OCI-LY7 (cell line): ENCODE measurements around the gene FCHO2. TPM values are rescaled to one million over a fixed set of nuclear protein-coding genes. Genes with fewer than 3 reads are reported as not detected.

Experiments used
- BruUV-seq: library from RNA; stranded (reverse); fragments of 400-500 nt; replicated peaks from 2 replicates; lab custom pipeline; 2021; lab: Mats Ljungman, UMichigan
- CTCF ChIA-PET: fragments of 300-600 bp; sonication (Branson Sonifier 250); formaldehyde crosslinking; loops from one replicate; lab custom pipeline; 2022; ENCODE audit warnings: antibody characterized with exemption; ENCODE audit not compliant: unreplicated experiment; lab: Charles Lee
- POLR2A ChIA-PET: fragments of 300-600 bp; sonication (Branson Sonifier 250); formaldehyde crosslinking; loops from one replicate; lab custom pipeline; 2022; ENCODE audit warnings: antibody characterized with exemption; lab: Charles Lee
- DNase-seq: peaks from one replicate; pipeline ENCODE4 v3.0.0-alpha.2; 2015; ENCODE audit warnings: low spot score
- H2AFZ ChIP-seq: fragments of 200-600 bp; sonication (generic), shearing (Covaris generic); 2 replicates; pipeline ENCODE4 v1.6.1; 2014; ENCODE audit warnings: mild to moderate bottlenecking, antibody characterized with exemption, low read length, moderate library complexity
- H3K27ac ChIP-seq: fragments of 200-600 bp; sonication (generic); 2 replicates; pipeline ENCODE4 v1.5.1; 2014; ENCODE audit warnings: mixed run types, low read depth, mild to moderate bottlenecking, moderate library complexity, low read length, inconsistent platforms; ENCODE audit not compliant: poor library complexity, severe bottlenecking
- H3K36me3 ChIP-seq: fragments of 200-600 bp; sonication (generic); 2 replicates; pipeline ENCODE4 v1.6.1; 2014; ENCODE audit warnings: mild to moderate bottlenecking, antibody characterized with exemption, low read length, moderate library complexity, mixed read lengths; ENCODE audit not compliant: insufficient read depth
- H3K4me1 ChIP-seq: fragments of 200-600 bp; sonication (generic); 2 replicates; pipeline ENCODE4 v1.5.1; 2014; ENCODE audit warnings: mild to moderate bottlenecking, low read length; ENCODE audit not compliant: insufficient read depth, poor library complexity, severe bottlenecking
- H3K4me2 ChIP-seq: fragments of 200-600 bp; sonication (generic); 2 replicates; pipeline ENCODE4 v1.6.1; 2014; ENCODE audit warnings: mild to moderate bottlenecking, low read length
- H3K4me3 ChIP-seq: fragments of 200-600 bp; sonication (generic); 2 replicates; pipeline ENCODE4 v1.5.1; 2014; ENCODE audit warnings: mild to moderate bottlenecking, low read depth, low read length; ENCODE audit not compliant: poor library complexity, severe bottlenecking
- H3K79me2 ChIP-seq: fragments of 200-600 bp; sonication (generic); 2 replicates; pipeline ENCODE4 v1.6.1; 2016; ENCODE audit warnings: low read depth, mild to moderate bottlenecking, low read length, moderate library complexity, mixed read lengths; ENCODE audit not compliant: insufficient read depth
- H3K9me2 ChIP-seq: fragments of 200-600 bp; sonication (generic); 2 replicates; pipeline ENCODE4 v1.6.1; 2016; ENCODE audit warnings: mild to moderate bottlenecking, low read length, mixed read lengths; ENCODE audit not compliant: insufficient read depth
- H3K9me3 ChIP-seq: fragments of 200-600 bp; sonication (generic); 2 replicates; pipeline ENCODE4 v1.6.1; 2014; ENCODE audit warnings: mild to moderate bottlenecking, mixed run types, low read length, mixed read lengths
- H4K20me1 ChIP-seq: fragments of 200-600 bp; sonication (generic); 2 replicates; pipeline ENCODE4 v1.6.1; 2014; ENCODE audit warnings: mild to moderate bottlenecking, antibody characterized with exemption, low read length, moderate library complexity, mixed read lengths; ENCODE audit not compliant: insufficient read depth
- EZH2phosphoT487 ChIP-seq: fragments of 200-600 bp; sonication (generic); IDR thresholded peaks from 2 replicates; pipeline ENCODE4 v1.6.1; 2018; ENCODE audit warnings: low read depth, borderline replicate concordance, mild to moderate bottlenecking, mixed run types, antibody characterized with exemption, low read length, moderate library complexity, mixed read lengths
- intact Hi-C: fragments of 100-400 bp; cut with micrococcal nuclease; formaldehyde crosslinking; loops from one replicate; pipeline ENCODE4 v1.10.0; 2022; ENCODE audit not compliant: unreplicated experiment
- total RNA-seq, 2 experiments: library from RNA; depleted of rRNA in 1 of 2; stranded (reverse); fragments of >200 nt in 1 of 2; shearing (Covaris generic) in 1 of 2; gene quantifications; 2 replicates each; pipeline ENCODE4 v1.2.3, GENCODE V29; 2014 to 2022
- TF ChIP-seq, protein P1 (sequence below): fragments of 200-600 bp; sonication (generic); conservative IDR thresholded peaks from 2 replicates; pipeline ENCODE4 v1.5.1; 2014; ENCODE audit warnings: mild to moderate bottlenecking, antibody characterized with exemption, low read length, moderate library complexity, mixed read lengths

FCHO2 gene
- total RNA-seq, 2 experiments from 2014 or later: 7.2 to 7.8 TPM

DNA sequence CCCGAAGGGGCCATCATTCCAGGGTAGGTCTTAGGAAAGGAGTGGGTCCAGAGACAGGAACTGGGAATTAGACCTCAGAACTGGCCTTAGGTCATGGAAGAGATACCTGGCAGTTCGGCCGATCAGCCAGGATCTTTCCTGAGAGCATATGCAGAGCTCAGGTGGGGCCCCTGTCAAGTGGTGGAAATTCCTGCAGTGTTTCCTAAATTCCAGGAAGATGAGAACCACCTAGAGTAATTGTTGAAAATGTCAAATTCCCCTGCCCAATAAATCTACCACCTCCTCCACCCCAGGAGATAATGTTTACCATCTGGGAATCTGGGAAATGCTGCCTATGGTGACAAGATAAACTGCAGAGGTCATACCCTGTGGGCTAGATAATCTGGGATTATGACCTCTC lies 179.2 kb downstream of the FCHO2 start:
- CTCF ChIA-PET: interaction anchor here (1.5 kb wide), 1 partner anchor 9 kb away, joined by 3 read pairs; no protein-coding TSS in a partner anchor
- no peaks in the 10 kb centered on the region for H3K9me3 ChIP-seq
- BruUV-seq: no TSS peak
- H3K4me2 ChIP-seq: no peak overlapping the region
- H3K79me2 ChIP-seq: no peaks in the 10 kb centered on the region
- no peak overlapping the region for H3K27ac ChIP-seq
- no peak overlapping the region for H3K4me3 ChIP-seq
- intact Hi-C loops: loop anchor here (1.0 to 10.0 kb wide), 3 partner anchors 50 to 310 kb away; partner anchors contain the start of gene FOXD1
- POLR2A ChIA-PET: interaction anchor here (1.0 kb wide), 1 partner anchor 25 kb away, joined by 3 read pairs; no protein-coding TSS in a partner anchor
- H4K20me1 ChIP-seq: no peaks in the 10 kb centered on the region
- H3K9me2 ChIP-seq: no peaks in the 10 kb centered on the region
- no peaks in the 10 kb centered on the region for H3K4me1 ChIP-seq
- TF ChIP-seq, protein P1, sequence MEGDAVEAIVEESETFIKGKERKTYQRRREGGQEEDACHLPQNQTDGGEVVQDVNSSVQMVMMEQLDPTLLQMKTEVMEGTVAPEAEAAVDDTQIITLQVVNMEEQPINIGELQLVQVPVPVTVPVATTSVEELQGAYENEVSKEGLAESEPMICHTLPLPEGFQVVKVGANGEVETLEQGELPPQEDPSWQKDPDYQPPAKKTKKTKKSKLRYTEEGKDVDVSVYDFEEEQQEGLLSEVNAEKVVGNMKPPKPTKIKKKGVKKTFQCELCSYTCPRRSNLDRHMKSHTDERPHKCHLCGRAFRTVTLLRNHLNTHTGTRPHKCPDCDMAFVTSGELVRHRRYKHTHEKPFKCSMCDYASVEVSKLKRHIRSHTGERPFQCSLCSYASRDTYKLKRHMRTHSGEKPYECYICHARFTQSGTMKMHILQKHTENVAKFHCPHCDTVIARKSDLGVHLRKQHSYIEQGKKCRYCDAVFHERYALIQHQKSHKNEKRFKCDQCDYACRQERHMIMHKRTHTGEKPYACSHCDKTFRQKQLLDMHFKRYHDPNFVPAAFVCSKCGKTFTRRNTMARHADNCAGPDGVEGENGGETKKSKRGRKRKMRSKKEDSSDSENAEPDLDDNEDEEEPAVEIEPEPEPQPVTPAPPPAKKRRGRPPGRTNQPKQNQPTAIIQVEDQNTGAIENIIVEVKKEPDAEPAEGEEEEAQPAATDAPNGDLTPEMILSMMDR: no peak
- no peak for TF ChIP-seq EZH2phosphoT487
- H3K36me3 ChIP-seq: no peaks in the 10 kb centered on the region
- no peak overlapping the region for H2AFZ ChIP-seq
- no peak for DNase-seq

DNA sequence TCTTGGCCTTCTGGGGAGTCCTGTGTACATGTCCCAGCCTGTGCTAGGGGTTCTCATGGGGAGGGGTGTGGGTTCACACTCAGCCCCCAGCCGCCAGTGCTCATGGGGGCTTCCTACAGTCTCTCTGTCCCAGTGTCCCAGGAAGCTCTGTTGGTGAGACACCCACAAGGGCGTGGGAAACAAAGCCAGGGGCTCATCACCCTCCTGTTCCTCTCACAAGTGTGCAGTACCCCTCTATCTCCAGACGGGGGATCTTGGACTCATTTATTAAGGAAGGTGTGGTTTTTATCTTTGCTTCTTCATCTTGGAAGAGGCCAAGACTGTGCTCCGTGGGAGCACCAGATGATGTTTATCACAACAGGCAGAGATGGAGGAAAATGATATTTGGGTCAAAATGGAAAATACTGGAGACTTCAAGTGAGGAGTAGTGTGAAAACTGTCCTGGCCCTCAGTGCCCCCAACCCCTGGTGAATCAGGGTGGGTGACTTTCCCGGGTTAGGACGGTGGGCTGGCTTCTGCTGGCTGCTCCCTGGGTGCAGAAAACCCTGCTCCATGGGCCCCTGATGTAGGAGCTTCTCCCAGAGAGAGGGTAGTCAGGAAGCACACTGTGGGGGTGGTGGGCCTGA lies 179.7 kb downstream of the FCHO2 start:
- CTCF ChIA-PET: interaction anchor here (0.6 to 1.5 kb wide), 2 partner anchors 9 to 66 kb away, joined by 3 to 5 read pairs; no protein-coding TSS in a partner anchor
- H3K79me2 ChIP-seq: no peaks in the 10 kb centered on the region
- H2AFZ ChIP-seq: no peak overlapping the region; the same call in 1 of the 2 replicates
- no peak overlapping the region for H3K4me3 ChIP-seq
- no peaks in the 10 kb centered on the region for H3K4me1 ChIP-seq
- no peaks in the 10 kb centered on the region for H3K36me3 ChIP-seq
- H4K20me1 ChIP-seq: no peaks in the 10 kb centered on the region
- H3K9me3 ChIP-seq: no peaks in the 10 kb centered on the region
- no peak overlapping the region for H3K27ac ChIP-seq
- no peak overlapping the region for H3K4me2 ChIP-seq
- TF ChIP-seq, protein P1: peak; percentile 80
- TF ChIP-seq EZH2phosphoT487: no peak
- DNase-seq: peak; percentile 70
- POLR2A ChIA-PET: no interaction called here
- no TSS peak for BruUV-seq
- intact Hi-C loops: loop anchor here (1.0 to 10.0 kb wide), 3 partner anchors 51 to 309 kb away; partner anchors contain the start of gene FOXD1
- no peaks in the 10 kb centered on the region for H3K9me2 ChIP-seq
